SK-N-SH (cell line): Measurements from ENCODE around the gene DRAP1. TPM values are rescaled to one million over a fixed set of nuclear protein-coding genes. Genes with fewer than 3 reads are reported as not detected.

Source experiments
- CTCF ChIA-PET: fragments of 300-600, 350-600 bp; formaldehyde crosslinking; extraction: SDS; loops from one replicate; lab custom pipeline; 2021; lab: Yijun Ruan, JAX
- POLR2A ChIA-PET: fragments of 350-600 bp; sonication (Branson Sonifier 250); formaldehyde crosslinking; extraction: SDS; loops from one replicate; lab custom pipeline; 2020; ENCODE audit warnings: antibody characterized with exemption, inconsistent platforms; lab: Yijun Ruan, JAX
- DNase-seq: peaks from one replicate; pipeline ENCODE4 v3.0.0; 2012
- H2AFZ ChIP-seq: fragments of 200-600 bp; sonication (generic); 2 replicates; pipeline ENCODE4 v1.8.1; 2016; ENCODE audit warnings: antibody characterized with exemption, mild to moderate bottlenecking, low read depth
- H3F3A ChIP-seq: fragments of 200-600 bp; sonication (generic); replicated peaks from 2 replicates; pipeline ENCODE3; 2016; ENCODE audit warnings: antibody characterized with exemption, mild to moderate bottlenecking; ENCODE audit not compliant: insufficient read depth
- H3K27ac ChIP-seq, 2 experiments: fragments of 200-500 bp in 1 of 2; fragments of 200-600 bp in 1 of 2; sonication (Bioruptor generic) in 1 of 2; sonication (generic), shearing (Covaris generic) in 1 of 2; 2 replicates each; pipeline versions ENCODE4 v1.5.1 to v1.6.1; 2014 to 2016; ENCODE audit warnings: low read depth in 2 of 2, inconsistent platforms in 1 of 2, low read length in 1 of 2, mild to moderate bottlenecking in 1 of 2, mixed read lengths in 1 of 2
- H3K27me3 ChIP-seq: fragments of 200-600 bp; sonication (generic), shearing (Covaris generic); 2 replicates; pipeline ENCODE4 v1.6.1; 2016; ENCODE audit warnings: mixed run types; ENCODE audit not compliant: insufficient read depth
- H3K36me3 ChIP-seq, 2 experiments: fragments of 200-500 bp in 1 of 2; fragments of 200-600 bp in 1 of 2; sonication (Bioruptor generic) in 1 of 2; sonication (generic) in 1 of 2; replicated peaks in 1 of 2; 2 replicates each; pipeline versions ENCODE3 to v1.5.1; 2014 to 2016; ENCODE audit warnings: low read length in 1 of 2, mild to moderate bottlenecking in 1 of 2; ENCODE audit not compliant: insufficient read depth in 2 of 2, control insufficient read depth in 1 of 2
- H3K4me1 ChIP-seq, 2 experiments: fragments of 200-500 bp in 1 of 2; fragments of 200-600 bp in 1 of 2; sonication (Bioruptor generic) in 1 of 2; sonication (generic), shearing (Covaris generic) in 1 of 2; 2 replicates each; pipeline versions ENCODE4 v1.5.1 to v1.6.1; 2014 to 2016; ENCODE audit warnings: low read depth in 1 of 2, low read length in 1 of 2, mixed run types in 1 of 2; ENCODE audit not compliant: insufficient read depth in 2 of 2, control insufficient read depth in 1 of 2
- H3K4me2 ChIP-seq: fragments of 200-600 bp; sonication (generic), shearing (Covaris generic); 2 replicates; pipeline ENCODE4 v1.6.1; 2017; ENCODE audit warnings: mixed run types
- H3K4me3 ChIP-seq, 2 experiments: fragments of 200-500 bp in 1 of 2; fragments of 200-600 bp in 1 of 2; sonication (Bioruptor generic) in 1 of 2; sonication (generic), shearing (Covaris generic) in 1 of 2; 2 replicates each; pipeline versions ENCODE4 v1.5.1 to v1.8.1; 2014 to 2016; ENCODE audit warnings: low read depth in 2 of 2, inconsistent platforms in 1 of 2, low read length in 1 of 2, mild to moderate bottlenecking in 1 of 2, mixed read lengths in 1 of 2, moderate library complexity in 1 of 2
- H3K79me2 ChIP-seq: fragments of 200-600 bp; sonication (generic); 2 replicates; pipeline ENCODE4 v1.8.1; 2017; ENCODE audit warnings: mild to moderate bottlenecking; ENCODE audit not compliant: insufficient read depth
- H3K9ac ChIP-seq: fragments of 200-600 bp; sonication (generic); 2 replicates; pipeline ENCODE4 v1.6.1; 2017; ENCODE audit warnings: mixed run types
- H3K9me2 ChIP-seq: fragments of 200-600 bp; sonication (generic); 2 replicates; pipeline ENCODE4 v1.6.1; 2017; ENCODE audit warnings: mixed run types
- H3K9me3 ChIP-seq: fragments of 200-600 bp; sonication (generic); 2 replicates; pipeline ENCODE4 v1.6.1; 2017; ENCODE audit warnings: mixed run types, mild to moderate bottlenecking, moderate library complexity
- H4K20me1 ChIP-seq: fragments of 200-600 bp; sonication (generic); 2 replicates; pipeline ENCODE4 v1.6.1; 2017; ENCODE audit warnings: mild to moderate bottlenecking, mixed run types; ENCODE audit not compliant: insufficient read depth
- CHD2 ChIP-seq: fragments of 150-350 bp; IDR thresholded peaks from 2 replicates; pipeline ENCODE4 v1.6.1; 2018; ENCODE audit warnings: low read length; ENCODE audit not compliant: partially characterized antibody
- EP300 ChIP-seq, 2 experiments: IDR thresholded peaks; 2 replicates each; pipeline versions ENCODE4 v1.4.0 to v1.6.1; 2012; ENCODE audit warnings: borderline replicate concordance in 1 of 2, low read depth in 1 of 2, low read length in 1 of 2
- FOXJ3 ChIP-seq: sonication (generic); formaldehyde crosslinking; IDR thresholded peaks from 2 replicates; pipeline ENCODE4 v1.5.1; 2020; ENCODE audit warnings: mild to moderate bottlenecking, missing genetic modification reagents
- FOXM1 ChIP-seq: IDR thresholded peaks from 2 replicates; pipeline ENCODE4 v1.4.0; 2012; ENCODE audit warnings: low read depth, mild to moderate bottlenecking
- GATA2 ChIP-seq: sonication (generic); formaldehyde crosslinking; IDR thresholded peaks from 2 replicates; pipeline ENCODE4 v1.5.0; 2020; ENCODE audit warnings: mild to moderate bottlenecking, missing genetic modification reagents
- IRF3 ChIP-seq: fragments of 150-350 bp; IDR thresholded peaks from 2 replicates; pipeline ENCODE4 v1.6.1; 2016; ENCODE audit warnings: mild to moderate bottlenecking, low read depth, low read length
- JUND ChIP-seq: IDR thresholded peaks from 2 replicates; pipeline ENCODE4 v1.4.0; 2012
- MAX ChIP-seq: IDR thresholded peaks from 2 replicates; pipeline ENCODE4 v1.4.0; 2012; ENCODE audit warnings: low read depth
- MEF2A ChIP-seq: IDR thresholded peaks from 2 replicates; pipeline ENCODE4 v1.4.0; 2012; ENCODE audit warnings: low read depth, borderline replicate concordance
- POLR2AphosphoS5 ChIP-seq: IDR thresholded peaks from 2 replicates; pipeline ENCODE4 v1.6.1; 2012; ENCODE audit warnings: low read depth, low read length
- RCOR1 ChIP-seq: fragments of 150-350 bp; IDR thresholded peaks from 2 replicates; pipeline ENCODE4 v1.6.1; 2017; ENCODE audit warnings: antibody characterized with exemption, low read length
- REST ChIP-seq: IDR thresholded peaks from 2 replicates; pipeline ENCODE4 v1.6.1; 2012; ENCODE audit warnings: mild to moderate bottlenecking, low read depth, low read length, moderate library complexity
- SMC3 ChIP-seq: IDR thresholded peaks from 2 replicates; pipeline ENCODE4 v1.6.1; 2012; ENCODE audit warnings: low read depth, low read length, improper control_type of control experiment
- TAF1 ChIP-seq: IDR thresholded peaks from 2 replicates; pipeline ENCODE4 v1.6.1; 2012; ENCODE audit warnings: low read depth, mild to moderate bottlenecking, low read length, moderate library complexity, borderline replicate concordance
- TEAD4 ChIP-seq: IDR thresholded peaks from 2 replicates; pipeline ENCODE4 v1.4.0; 2012; ENCODE audit warnings: mild to moderate bottlenecking, borderline replicate concordance; ENCODE audit not compliant: insufficient read depth
- USF1 ChIP-seq: IDR thresholded peaks from 2 replicates; pipeline ENCODE4 v1.4.0; 2012; ENCODE audit warnings: low read depth, borderline replicate concordance
- WGBS: methylation state at CpG from one replicate; pipeline ENCODE4 v1.1.6; 2017; ENCODE audit warnings: low lambda C conversion rate; 5-methylcytosine and 5-hydroxymethylcytosine counted together
- polyA plus RNA-seq, 3 experiments: library from polyadenylated mRNA; depleted of rRNA; stranded (reverse); fragments of >200 nt; gene quantifications; 2 replicates each; pipeline ENCODE4 v1.2.3, GENCODE V29; 2012

Gene DRAP1
- polyA plus RNA-seq, 1 of the 3 experiments (the other 2 are of a cell fraction): 464 TPM

- TF ChIP-seq REST (no peak), TAF1 (no peak), USF1 (no peak), FOXM1 (no peak), SMC3 (no peak), TEAD4 (no peak), MAX (no peak), IRF3 (no peak), CHD2 (no peak)
Observed at GRCh38 chr11:65885231-65885630, 34.0 kb upstream of the DRAP1 start (continued).

GRCh38 chr11:65885808-65886536 lies 33.3 kb upstream of the DRAP1 start:
- peaks cover 31 to 45% of the 10 kb centered on the region in 2 experiments for H3K36me3 ChIP-seq
- peaks cover 39% of the 10 kb centered on the region for H3K79me2 ChIP-seq
- CTCF ChIA-PET: interaction anchor here (0.5 to 15.2 kb wide), 20 partner anchors 9 to 426 kb away, joined by 3 to 374 read pairs (median 12); partner anchors contain the start of genes AP5B1, BANF1, C11orf68 and CFL1
- no peak overlapping the region for H2AFZ ChIP-seq
- DNase-seq: no peak
- no peak overlapping the region for H3K27ac ChIP-seq
- H3K27me3 ChIP-seq: no peaks in the 10 kb centered on the region
- TF ChIP-seq FOXJ3 (CRISPR knock-in tag): no peak
- no peak for TF ChIP-seq RCOR1
- TF ChIP-seq POLR2AphosphoS5: no peak
- TF ChIP-seq MAX: no peak
- TF ChIP-seq MEF2A: no peak
- TF ChIP-seq TEAD4: no peak
- TF ChIP-seq CHD2: no peak
- no peak for TF ChIP-seq GATA2 (CRISPR knock-in tag)
- no peak for TF ChIP-seq JUND
- no peak for TF ChIP-seq EP300 (IDR thresholded peaks at IDR 0.05; ENCODE audit: borderline replicate concordance in 1 of 2, low read depth in 1 of 2, low read length in 1 of 2)
- no peak for TF ChIP-seq USF1
- no peaks in the 10 kb centered on the region for H3K9me2 ChIP-seq
- peaks cover 39% of the 10 kb centered on the region for H3F3A ChIP-seq
- no peak overlapping the region for H3K9ac ChIP-seq
- no peaks in the 10 kb centered on the region for H3K9me3 ChIP-seq
- POLR2A ChIA-PET: interaction anchor here (1.5 kb wide), 1 partner anchor 26 kb away, joined by 5 read pairs; the partner anchor contains the start of gene MUS81
- WGBS: 90% methylated on average over 12 of the region's 12 CpGs
- H3K4me3 ChIP-seq: no peak overlapping the region
- peaks cover 24 to 32% of the 10 kb centered on the region in 2 experiments for H3K4me1 ChIP-seq
- H4K20me1 ChIP-seq: peaks cover 2% of the 10 kb centered on the region; the same call in 1 of the 2 replicates
- no peak overlapping the region; the same call in 1 of the 2 replicates for H3K4me2 ChIP-seq
